ENCODE measurements around the gene EPB41. TPM values are rescaled to one million over a fixed set of nuclear protein-coding genes. Genes with fewer than 3 reads are reported as not detected.
A peak's percentile ranks its signal among the peaks of the same experiment; 100 is the strongest.

The EPB41 gene
- total and polyA plus RNA-seq, 9 of the 15 experiments (the other 6 are each of a cell fraction or from before 2014, with no cell fraction given) = 3.7 to 213 (median 141) TPM

GRCh38 chr1:28926629-28927265 lies 12.4 kb downstream of the EPB41 start (continued):
- TF ChIP-seq FOXJ2 (tag; IDR thresholded peaks at IDR 0.05) = peak; percentile 97
- peak; percentile 11; the same call in 1 of the 2 replicates for TF ChIP-seq PTTG1 (tag; IDR thresholded peaks at IDR 0.05; ENCODE audit: low read depth)
- TF ChIP-seq TBL1XR1 (IDR thresholded peaks at IDR 0.05; ENCODE audit: low read length in 2 of 2) = peak; percentile 78 to 96; a peak in 3 of 4 replicates
- TF ChIP-seq CREB3 (tag; conservative IDR thresholded peaks at IDR 0.05; ENCODE audit: low read depth) = no peak
- TF ChIP-seq GMEB1 (CRISPR knock-in tag; IDR thresholded peaks at IDR 0.05) = no peak
- no peak for TF ChIP-seq NFXL1 (CRISPR knock-in tag; IDR thresholded peaks at IDR 0.05)
- no peak for TF ChIP-seq NR4A1 (CRISPR knock-in tag; IDR thresholded peaks at IDR 0.05)
- no peak for TF ChIP-seq NR4A1 (tag; IDR thresholded peaks at IDR 0.05)
- TF ChIP-seq ZNF586 (CRISPR knock-in tag; conservative IDR thresholded peaks at IDR 0.05) = no peak
- TF ChIP-seq RHOXF2B (CRISPR knock-in tag; conservative IDR thresholded peaks at IDR 0.05) = no peak
- TF ChIP-seq XRCC4 (IDR thresholded peaks at IDR 0.05; ENCODE audit: extremely low read depth, insufficient read depth, insufficient read length) = no peak
- no peak for TF ChIP-seq ATF2 (CRISPR knock-in tag; IDR thresholded peaks at IDR 0.05)
- TF ChIP-seq ELF4 (CRISPR knock-in tag; IDR thresholded peaks at IDR 0.05) = peak; percentile 82
- no peak for TF ChIP-seq PURB (CRISPR knock-in tag; IDR thresholded peaks at IDR 0.05; ENCODE audit: low read depth)
- peak; percentile 90 for TF ChIP-seq RAD51 (IDR thresholded peaks at IDR 0.05; ENCODE audit: borderline replicate concordance, low read depth)
- TF ChIP-seq CTBP1 (IDR thresholded peaks at IDR 0.05; ENCODE audit: borderline replicate concordance) = peak; percentile 78; the same call in 1 of the 2 replicates
- no peak for TF ChIP-seq LARP7 (IDR thresholded peaks at IDR 0.05)
- TF ChIP-seq POLR3G (IDR thresholded peaks at IDR 0.05; ENCODE audit: extremely low read depth, insufficient read length, insufficient replicate concordance) = no peak
- TF ChIP-seq POLR2G (IDR thresholded peaks at IDR 0.05; ENCODE audit: low read depth, low read length) = 0 out of 2 replicates have a peak, but pooled peaks have one; percentile 28
- TF ChIP-seq GTF2A2 (tag; IDR thresholded peaks at IDR 0.05) = no peak
- TF ChIP-seq DMBX1 (CRISPR knock-in tag; IDR thresholded peaks at IDR 0.05; ENCODE audit: borderline replicate concordance) = peak; percentile 34; the same call in 1 of the 2 replicates
- TF ChIP-seq POU5F1 (IDR thresholded peaks at IDR 0.05; ENCODE audit: borderline replicate concordance, low read depth, low read length, partially characterized antibody) = no peak
- TF ChIP-seq ZBTB17 (CRISPR knock-in tag; IDR thresholded peaks at IDR 0.05) = no peak
- no peak for TF ChIP-seq HNRNPH1 (optimal IDR thresholded peaks at IDR 0.05; ENCODE audit: low read depth, low read length)
